ENCODE measurements around the gene BOLL. TPM values are rescaled to one million over a fixed set of nuclear protein-coding genes. Genes with fewer than 3 reads are reported as not detected.

The BOLL gene
- total RNA-seq, 1 experiment from 2014 or later, result not detected

DNA sequence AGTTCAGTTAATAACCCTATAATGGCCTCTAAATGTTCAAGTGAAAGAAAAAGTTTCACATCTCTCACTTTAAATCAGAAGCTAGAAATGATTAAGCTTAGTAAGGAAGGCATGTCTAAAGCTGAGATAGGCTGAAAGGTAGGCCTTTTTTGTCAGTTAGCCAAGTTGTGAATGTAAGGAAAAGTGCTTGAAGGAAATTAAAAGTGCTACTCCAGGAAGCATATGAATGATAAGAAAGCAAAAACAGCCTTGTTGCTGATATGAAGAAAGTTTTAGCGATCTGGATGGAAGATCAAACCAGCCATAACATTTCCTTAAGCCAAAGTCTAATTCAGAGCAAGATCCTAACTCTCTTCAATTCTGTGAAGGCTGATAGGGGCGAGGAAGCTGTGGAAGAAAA lies 29.4 kb upstream of the BOLL start:
- BruUV-seq (replicated peaks), result no TSS peak
- POLR2A ChIA-PET (ENCODE audit: low non-redundant PET), result no interaction called here
- TF ChIP-seq CTCF (conservative IDR thresholded peaks at IDR 0.05; ENCODE audit: low read depth, low read length), result no peak
- no peak for TF ChIP-seq EZH2 (IDR thresholded peaks at IDR 0.05; ENCODE audit: borderline replicate concordance, low read depth, low read length, poor library complexity, severe bottlenecking)
- DNase-seq (ENCODE audit: low spot score), result no peak
- Histone ChIP-seq H3K36me3 (ENCODE audit: insufficient read depth, low read length, poor library complexity, severe bottlenecking) (no peaks in the 10 kb centered on the region), H3K4me3 (ENCODE audit: low read depth, low read length, poor library complexity, severe bottlenecking) (no peak overlapping the region), H3K4me1 (ENCODE audit: insufficient read depth, low read length, poor library complexity, severe bottlenecking) (no peaks in the 10 kb centered on the region), H3K27ac (ENCODE audit: low read depth, low read length, poor library complexity, severe bottlenecking) (no peak overlapping the region), H3K9me3 (ENCODE audit: low read depth, low read length, poor library complexity, severe bottlenecking) (no peaks in the 10 kb centered on the region), H3K27me3 (replicated peaks; ENCODE audit: insufficient read depth, low read depth, low read length, poor library complexity) (no peaks in the 10 kb centered on the region)
- CTCF ChIA-PET, result no interaction called here
- intact Hi-C loops (cut with micrococcal nuclease; ENCODE audit: unreplicated experiment), result no loop called here

DNA sequence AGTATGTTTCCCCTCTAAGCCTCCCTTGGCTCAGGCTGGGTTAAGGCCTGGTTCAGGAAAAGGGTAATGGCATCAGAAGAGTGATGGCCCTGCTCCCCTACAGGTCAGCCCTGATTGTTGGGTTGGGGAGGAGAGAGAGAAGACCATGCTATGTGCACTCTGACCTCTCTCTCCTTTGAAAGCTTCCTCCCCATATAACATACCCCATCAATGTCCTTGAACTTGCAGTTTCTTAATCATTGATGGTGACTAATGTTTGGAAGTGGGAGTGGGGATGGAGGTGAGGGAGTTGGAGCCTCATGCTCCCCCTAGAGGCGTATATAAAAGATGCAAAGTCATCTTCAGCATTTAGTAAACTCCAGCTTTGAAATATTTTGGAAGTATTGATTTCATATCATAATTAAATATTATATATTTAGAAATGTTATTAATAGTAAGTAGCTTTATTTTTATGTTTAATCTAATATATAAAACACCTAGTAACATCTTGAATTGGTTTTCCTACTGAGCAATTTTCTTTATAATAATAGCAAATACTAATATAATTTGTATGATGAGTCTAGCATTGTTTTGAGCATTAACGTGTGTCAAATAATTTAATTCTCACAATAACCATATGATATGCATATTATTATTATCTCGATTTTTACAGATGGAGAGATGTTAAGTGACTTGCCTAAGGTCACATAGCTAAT lies 28.1 kb upstream of the BOLL start:
- Histone ChIP-seq H3K4me1 (ENCODE audit: insufficient read depth, low read length, poor library complexity, severe bottlenecking) (no peaks in the 10 kb centered on the region), H3K4me3 (ENCODE audit: low read depth, low read length, poor library complexity, severe bottlenecking) (no peak overlapping the region), H3K9me3 (ENCODE audit: low read depth, low read length, poor library complexity, severe bottlenecking) (no peaks in the 10 kb centered on the region), H3K27me3 (replicated peaks; ENCODE audit: insufficient read depth, low read depth, low read length, poor library complexity) (peaks cover 2% of the 10 kb centered on the region), H3K27ac (ENCODE audit: low read depth, low read length, poor library complexity, severe bottlenecking) (no peak overlapping the region), H3K36me3 (ENCODE audit: insufficient read depth, low read length, poor library complexity, severe bottlenecking) (no peaks in the 10 kb centered on the region)
- ChIA-PET POLR2A (ENCODE audit: low non-redundant PET) (no interaction called here), CTCF (interaction anchor here (0.6 to 1.1 kb wide), 3 partner anchors 9 to 315 kb away, joined by 3 read pairs; no protein-coding TSS in a partner anchor)
- no peak for TF ChIP-seq EZH2 (IDR thresholded peaks at IDR 0.05; ENCODE audit: borderline replicate concordance, low read depth, low read length, poor library complexity, severe bottlenecking)
- peak; percentile 76 for TF ChIP-seq CTCF (conservative IDR thresholded peaks at IDR 0.05; ENCODE audit: low read depth, low read length)
- BruUV-seq (replicated peaks), result no TSS peak
- intact Hi-C loops (cut with micrococcal nuclease; ENCODE audit: unreplicated experiment), result no loop called here
- DNase-seq (ENCODE audit: low spot score), result peak; percentile 63

GRCh38 chr2:197810491-197810890 lies 25.4 kb upstream of the BOLL start:
- Histone ChIP-seq H3K9me3 (ENCODE audit: low read depth, low read length, poor library complexity, severe bottlenecking) (no peaks in the 10 kb centered on the region), H3K36me3 (ENCODE audit: insufficient read depth, low read length, poor library complexity, severe bottlenecking) (no peaks in the 10 kb centered on the region), H3K27me3 (replicated peaks; ENCODE audit: insufficient read depth, low read depth, low read length, poor library complexity) (peaks cover 30% of the 10 kb centered on the region), H3K4me3 (ENCODE audit: low read depth, low read length, poor library complexity, severe bottlenecking) (no peak overlapping the region), H3K4me1 (ENCODE audit: insufficient read depth, low read length, poor library complexity, severe bottlenecking) (no peaks in the 10 kb centered on the region), H3K27ac (ENCODE audit: low read depth, low read length, poor library complexity, severe bottlenecking) (no peak overlapping the region)
- intact Hi-C loops (cut with micrococcal nuclease; ENCODE audit: unreplicated experiment), result no loop called here
- no TSS peak for BruUV-seq (replicated peaks)
- no peak for TF ChIP-seq CTCF (conservative IDR thresholded peaks at IDR 0.05; ENCODE audit: low read depth, low read length)
- no peak for TF ChIP-seq EZH2 (IDR thresholded peaks at IDR 0.05; ENCODE audit: borderline replicate concordance, low read depth, low read length, poor library complexity, severe bottlenecking)
- CTCF ChIA-PET, result no interaction called here
- POLR2A ChIA-PET (ENCODE audit: low non-redundant PET), result no interaction called here
- no peak for DNase-seq (ENCODE audit: low spot score)

All from A673 (cell line).